Stimulated activated CD4-positive, alpha-beta T cell treated with anti-CD3 and anti-CD28 coated beads, TNF-alpha, amount 100 ng/mL, for 1 hour (primary cell): ENCODE data around the gene DAB1.

Experiments
- DNase-seq, 3 donors: peaks; one replicate each; pipeline ENCODE4 v3.0.0-alpha.2; 2020; ENCODE audit warnings: low read depth in 3 of 3, low spot score in 1 of 3

The DAB1 gene

GRCh38 chr1:56991576-56991975 is 432.3 kb downstream of the DAB1 start:
- DNase-seq = no peak

DNA sequence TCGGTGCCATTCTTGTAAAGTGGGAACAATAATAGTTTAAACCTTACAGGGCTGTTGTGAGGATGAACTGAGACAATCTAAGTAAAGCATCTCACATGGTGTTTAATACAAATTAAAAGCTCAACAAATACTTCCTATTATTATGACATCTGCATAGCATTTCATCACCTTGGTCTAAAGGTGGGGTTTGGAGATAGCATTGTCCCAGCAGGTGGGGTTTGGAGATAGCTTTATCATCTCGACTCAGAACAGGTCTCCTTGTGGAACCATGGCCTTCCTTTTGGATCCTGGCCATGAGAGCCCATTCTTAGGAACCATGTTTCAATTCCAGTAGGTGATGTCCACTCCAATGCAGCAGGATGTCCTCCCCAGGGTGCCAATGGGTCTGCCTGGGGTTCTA is 437.5 kb downstream of the DAB1 start:
- DNase-seq = no peak

DNA sequence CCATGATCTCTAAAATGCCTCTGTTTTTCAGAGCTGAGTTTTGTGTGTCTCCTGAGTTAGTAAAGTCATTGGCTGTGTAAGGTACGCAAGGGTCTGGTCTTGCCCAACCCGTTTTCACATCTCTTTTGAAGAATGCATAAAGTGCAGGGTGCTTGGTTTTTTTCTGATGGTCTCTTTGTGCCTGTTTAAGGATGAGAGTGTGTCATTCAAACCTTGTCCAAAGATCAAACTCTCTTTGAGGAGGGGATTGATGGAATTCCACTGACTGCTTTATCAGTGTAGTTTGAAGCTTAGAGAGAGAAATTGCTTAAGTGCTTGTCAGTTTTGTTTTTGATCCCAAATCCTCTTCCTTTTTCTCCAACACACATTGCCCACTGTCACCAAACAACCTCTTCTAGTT is 438.0 kb downstream of the DAB1 start:
- no peak for DNase-seq

DNA sequence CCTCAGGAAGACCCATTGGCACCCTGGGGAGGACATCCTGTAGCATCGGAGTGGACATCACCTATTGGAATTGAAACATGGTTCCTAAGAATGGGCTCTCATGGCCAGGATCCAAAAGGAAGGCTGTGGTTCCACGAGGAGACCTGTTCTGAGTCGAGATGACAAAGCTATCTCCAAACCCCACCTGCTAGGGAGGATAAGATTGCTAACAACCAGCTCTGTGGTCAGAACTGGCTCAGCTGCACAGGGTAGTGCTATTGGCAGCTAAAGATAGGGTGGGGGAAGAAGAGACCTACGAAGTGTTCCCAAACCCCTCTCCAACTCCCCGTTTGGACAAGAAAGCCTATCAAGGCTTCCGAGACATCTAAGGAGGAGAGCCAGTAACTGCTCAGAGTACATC is 440.4 kb downstream of the DAB1 start:
- DNase-seq = no peak

DNA sequence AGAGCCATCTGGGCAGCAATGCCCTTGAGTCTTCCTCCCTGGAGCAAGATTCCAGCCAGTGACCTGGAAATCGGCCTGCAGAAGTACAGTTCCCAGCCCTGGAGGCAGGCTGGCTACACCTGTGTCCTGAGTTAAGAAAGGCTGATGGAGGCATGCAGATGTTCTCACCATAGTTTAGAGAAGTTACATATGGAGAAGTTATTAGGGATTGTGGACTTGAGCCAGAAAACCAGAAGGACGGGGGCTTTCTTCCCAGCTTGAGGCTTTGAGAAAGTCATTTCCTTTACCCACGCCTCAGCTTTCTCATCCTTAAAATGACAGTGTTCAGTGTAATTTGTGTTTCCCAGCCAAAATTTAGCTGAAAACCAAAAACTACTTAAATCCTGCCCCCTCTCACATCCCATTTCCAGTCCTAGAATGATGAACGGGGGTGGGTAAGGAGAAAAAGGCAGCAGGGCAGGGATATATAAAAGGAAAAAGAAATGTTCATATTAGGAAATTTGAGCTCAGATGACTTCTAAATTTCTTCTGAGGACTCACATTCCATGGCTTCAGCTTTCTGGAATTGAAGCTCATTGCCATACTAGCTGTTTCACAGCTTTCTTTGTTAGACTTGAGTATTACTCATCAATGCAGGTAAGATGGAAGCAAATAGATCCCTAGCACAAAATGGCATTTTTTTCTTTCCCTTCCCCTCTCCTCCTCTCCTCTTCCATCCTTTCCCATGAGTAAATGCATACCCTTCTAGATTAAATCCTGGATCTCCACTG is 443.7 kb downstream of the DAB1 start:
- no peak for DNase-seq

DNA sequence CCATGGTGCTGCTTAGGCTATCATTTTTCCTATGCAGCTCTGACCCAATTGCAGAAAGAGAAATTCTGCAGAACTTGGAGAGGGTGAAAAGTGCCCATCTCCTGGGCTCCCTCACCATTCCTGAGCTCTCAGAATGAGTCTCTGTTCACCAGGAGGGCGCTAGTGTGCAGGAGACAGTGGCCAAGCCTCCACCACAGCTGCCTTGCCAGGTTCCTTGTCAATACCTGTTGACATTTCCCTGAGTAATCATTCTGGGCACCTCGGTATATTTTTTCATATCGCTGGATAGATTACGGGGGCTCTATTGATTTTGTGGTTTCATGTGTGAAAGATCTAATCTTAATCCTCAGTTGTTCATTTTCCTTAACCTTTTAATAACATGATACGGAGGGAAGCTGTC is 445.0 kb downstream of the DAB1 start:
- no peak for DNase-seq

DNA sequence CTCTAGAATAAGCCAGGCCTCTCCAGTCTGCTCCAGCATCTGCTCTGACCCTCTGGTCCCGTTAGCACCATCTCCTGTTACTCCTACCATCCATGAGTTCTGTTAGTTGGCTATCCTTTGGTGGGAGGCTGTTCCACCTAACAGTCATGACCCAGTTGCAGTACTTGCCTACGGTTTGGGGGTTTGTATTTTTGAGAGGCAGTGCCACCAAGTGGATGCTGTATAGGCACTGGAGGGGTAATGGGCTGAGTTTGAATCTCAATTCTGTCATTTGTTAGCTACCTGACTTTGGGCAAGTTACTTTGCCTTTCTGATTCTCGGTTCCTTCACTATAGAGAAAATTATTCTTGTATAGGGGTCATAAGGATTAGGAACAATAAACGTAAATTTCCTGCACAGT is 445.9 kb downstream of the DAB1 start:
- DNase-seq = no peak

GRCh38 chr1:56975446-56975845 is 448.4 kb downstream of the DAB1 start:
- no peak for DNase-seq

GRCh38 chr1:56973923-56974742 is 449.7 kb downstream of the DAB1 start:
- DNase-seq = no peak

GRCh38 chr1:56972976-56973375 is 450.9 kb downstream of the DAB1 start:
- no peak for DNase-seq

DNA sequence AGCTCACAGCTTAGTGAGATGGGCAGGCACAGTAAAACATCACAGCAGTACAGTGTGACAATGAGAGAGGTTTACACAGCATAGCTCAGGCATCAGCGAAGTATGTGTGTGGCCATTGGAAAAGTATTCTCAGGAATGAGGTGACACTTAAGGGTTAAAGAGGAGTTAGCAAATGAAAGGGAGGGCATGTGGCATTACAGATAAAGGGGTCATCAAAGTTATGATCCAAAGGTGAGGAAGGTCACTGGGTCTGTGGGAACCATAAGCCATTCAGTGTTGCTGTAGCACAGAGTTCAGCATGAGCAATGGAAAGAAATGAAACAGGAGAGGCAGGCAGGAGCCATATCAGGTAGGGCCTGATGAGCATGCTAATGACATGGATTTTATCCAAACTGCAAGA is 453.6 kb downstream of the DAB1 start:
- no peak for DNase-seq

DNA sequence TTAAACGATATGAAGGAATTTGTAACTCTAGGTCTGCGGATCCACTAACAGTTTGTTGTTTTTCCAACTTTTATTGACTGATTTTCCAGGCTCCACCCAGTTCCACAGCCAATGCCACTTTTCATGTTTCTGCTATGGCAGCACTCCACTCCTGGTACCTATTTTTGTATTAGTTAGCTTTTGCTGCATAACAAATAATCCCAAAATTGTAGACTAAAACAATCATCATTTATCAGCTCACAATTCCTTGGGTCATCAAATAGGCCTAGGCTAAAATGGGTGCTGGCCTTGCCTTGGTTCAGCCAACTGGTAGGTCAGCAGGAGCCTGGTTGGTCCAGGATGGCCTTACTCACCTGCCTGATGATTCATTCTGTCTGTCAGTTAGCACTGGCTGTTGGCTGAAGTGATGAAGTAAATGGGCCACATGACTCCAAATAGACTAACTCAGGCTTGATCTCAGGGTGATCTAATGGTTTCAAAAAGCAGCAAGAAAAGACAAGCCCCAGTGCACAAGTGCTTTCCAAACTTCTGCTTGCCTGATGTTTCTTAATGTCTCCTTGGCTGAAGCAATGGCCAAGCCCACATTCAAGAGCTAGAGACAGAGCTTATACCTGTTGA is 454.9 kb downstream of the DAB1 start:
- DNase-seq = no peak

- no peak for DNase-seq
Observed at GRCh38 chr1:56967900-56968832, 455.7 kb downstream of the DAB1 start.

GRCh38 chr1:56967355-56967754 is 456.5 kb downstream of the DAB1 start:
- DNase-seq = no peak

GRCh38 chr1:56966698-56966999 is 457.2 kb downstream of the DAB1 start:
- no peak for DNase-seq

GRCh38 chr1:56965916-56966697 is 457.8 kb downstream of the DAB1 start, which contains the start of gene C8B:
Gene C8B, minus strand, starts transcription at chr1:56966015. Its CDS starts 67 bp downstream, at chr1:56965948.
- DNase-seq = no peak

GRCh38 chr1:56965191-56965590 is 458.7 kb downstream of the DAB1 start:
- no peak for DNase-seq

DNA sequence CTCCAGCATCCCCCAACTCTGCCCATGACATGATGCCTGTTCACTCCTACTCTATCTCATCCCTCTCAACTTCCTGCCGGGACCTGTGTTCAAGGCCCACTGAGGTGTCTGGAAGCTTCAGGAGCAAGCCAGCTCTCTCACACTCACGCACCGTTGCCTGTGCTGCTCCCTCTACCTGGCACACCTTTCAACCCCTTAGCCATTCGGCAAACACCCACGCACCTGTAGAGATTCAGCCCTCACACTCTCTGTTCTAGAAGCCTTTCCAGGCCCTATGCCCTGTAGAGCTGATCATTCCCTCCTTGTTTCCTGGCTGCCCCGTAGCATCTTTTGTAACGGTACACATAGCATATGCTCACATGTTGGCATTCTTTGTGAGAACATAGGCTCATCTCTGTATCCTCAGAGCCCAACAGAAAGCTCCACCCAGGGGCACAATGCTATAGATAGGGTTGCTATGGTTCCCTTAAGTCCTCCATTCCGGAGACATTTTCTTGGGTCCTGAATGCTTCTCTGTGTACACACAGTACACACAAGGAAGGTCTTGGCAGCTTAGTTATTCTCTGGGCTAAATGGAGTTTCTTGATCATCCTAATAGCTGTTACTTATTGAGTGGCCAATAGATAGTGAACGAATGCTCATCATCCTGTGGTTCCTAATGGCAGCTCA is 459.4 kb downstream of the DAB1 start:
- DNase-seq = no peak

DNA sequence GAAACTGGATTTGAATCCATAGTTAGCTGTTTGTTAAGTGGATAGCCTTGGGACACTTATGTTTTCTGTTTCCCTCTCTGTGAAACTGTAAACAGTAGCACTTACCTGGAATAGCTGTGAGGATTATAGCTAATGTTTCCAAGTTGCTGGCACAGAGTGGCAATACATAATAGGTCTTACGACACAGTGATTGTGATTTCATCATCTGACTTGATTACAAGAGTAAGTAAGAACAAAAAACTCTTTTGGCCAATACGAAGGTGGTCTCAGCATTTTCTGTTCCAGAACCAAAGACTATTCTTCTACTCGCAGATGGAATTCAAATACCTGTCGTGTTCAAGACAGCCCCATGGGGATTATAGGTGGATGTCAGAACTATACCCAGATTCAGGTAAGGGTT is 460.2 kb downstream of the DAB1 start:
- DNase-seq = no peak

- no peak for DNase-seq
Observed at GRCh38 chr1:56961426-56961825, 462.4 kb downstream of the DAB1 start.
